MCF 10A (cell line): ENCODE measurements around the gene ZBTB21. TPM values are rescaled to one million over a fixed set of nuclear protein-coding genes. Genes with fewer than 3 reads are reported as not detected.

Experiments used
- BruUV-seq: library from RNA; stranded (reverse); fragments of 400-500 nt; replicated peaks from 2 replicates; lab custom pipeline; 2021; lab: Mats Ljungman, UMichigan
- CTCF ChIA-PET: fragments of 300-600 bp; sonication (Branson Sonifier 250); formaldehyde crosslinking; extraction: SDS; loops from one replicate; lab custom pipeline; 2021; ENCODE audit warnings: antibody characterized with exemption, inconsistent platforms; lab: Yijun Ruan, JAX
- POLR2A ChIA-PET: fragments of 300-600, 350-650 bp; sonication (Branson Sonifier 250); formaldehyde crosslinking; extraction: SDS; loops from one replicate; lab custom pipeline; 2020; ENCODE audit warnings: antibody characterized with exemption, inconsistent platforms; lab: Yijun Ruan, JAX
- DNase-seq: peaks from one replicate; pipeline ENCODE4 v3.0.0-alpha.2; 2018; ENCODE audit not compliant: unreplicated experiment
- H3K27ac Mint-ChIP-seq: one replicate; pipeline ENCODE4 v1.8.0; 2022; ENCODE audit warnings: mild to moderate bottlenecking, low read depth, mixed read lengths; ENCODE audit not compliant: unreplicated experiment
- H3K27me3 Mint-ChIP-seq: one replicate; pipeline ENCODE4 v1.8.0; 2022; ENCODE audit warnings: mixed read lengths; ENCODE audit not compliant: insufficient read depth, unreplicated experiment
- H3K36me3 Mint-ChIP-seq: one replicate; pipeline ENCODE4 v1.8.0; 2022; ENCODE audit warnings: mild to moderate bottlenecking, moderate library complexity, mixed read lengths; ENCODE audit not compliant: insufficient read depth, unreplicated experiment
- H3K4me1 Mint-ChIP-seq: one replicate; pipeline ENCODE4 v1.8.0; 2022; ENCODE audit warnings: mixed read lengths; ENCODE audit not compliant: insufficient read depth, unreplicated experiment
- H3K4me3 Mint-ChIP-seq: one replicate; pipeline ENCODE4 v1.8.0; 2022; ENCODE audit warnings: mild to moderate bottlenecking, moderate library complexity, mixed read lengths; ENCODE audit not compliant: unreplicated experiment
- H3K9me3 Mint-ChIP-seq: one replicate; pipeline ENCODE4 v1.8.0; 2022; ENCODE audit warnings: mixed read lengths; ENCODE audit not compliant: unreplicated experiment
- intact Hi-C: fragments of 100-400 bp; cut with micrococcal nuclease; formaldehyde crosslinking; loops from 2 replicates; pipeline ENCODE4 v1.14.1; 2022
- total RNA-seq: library from RNA; stranded (reverse); gene quantifications from 2 replicates; pipeline ENCODE4 v1.2.3, GENCODE V29; 2022
- TF ChIP-seq, protein P1 (sequence below): fragments of 200-600 bp; IDR thresholded peaks from one replicate; pipeline ENCODE4 v1.8.0; 2022; ENCODE audit warnings: antibody characterized with exemption, mild to moderate bottlenecking; ENCODE audit not compliant: unreplicated experiment

ZBTB21 gene
- total RNA-seq, 1 experiment from 2014 or later, result 27.3 TPM

- peaks cover 58% of the 10 kb centered on the region for H3K36me3 Mint-ChIP-seq
- intact Hi-C loops, result no loop called here
These were observed 16.4 kb downstream of the ZBTB21 start for GRCh38 chr21:41993744-41994143.

GRCh38 chr21:41992576-41992975 lies 17.6 kb downstream of the ZBTB21 start:
- POLR2A ChIA-PET, result no interaction called here
- peaks cover 54% of the 10 kb centered on the region for H3K36me3 Mint-ChIP-seq
- no peak overlapping the region for H3K27ac Mint-ChIP-seq
- TF ChIP-seq, protein P1, sequence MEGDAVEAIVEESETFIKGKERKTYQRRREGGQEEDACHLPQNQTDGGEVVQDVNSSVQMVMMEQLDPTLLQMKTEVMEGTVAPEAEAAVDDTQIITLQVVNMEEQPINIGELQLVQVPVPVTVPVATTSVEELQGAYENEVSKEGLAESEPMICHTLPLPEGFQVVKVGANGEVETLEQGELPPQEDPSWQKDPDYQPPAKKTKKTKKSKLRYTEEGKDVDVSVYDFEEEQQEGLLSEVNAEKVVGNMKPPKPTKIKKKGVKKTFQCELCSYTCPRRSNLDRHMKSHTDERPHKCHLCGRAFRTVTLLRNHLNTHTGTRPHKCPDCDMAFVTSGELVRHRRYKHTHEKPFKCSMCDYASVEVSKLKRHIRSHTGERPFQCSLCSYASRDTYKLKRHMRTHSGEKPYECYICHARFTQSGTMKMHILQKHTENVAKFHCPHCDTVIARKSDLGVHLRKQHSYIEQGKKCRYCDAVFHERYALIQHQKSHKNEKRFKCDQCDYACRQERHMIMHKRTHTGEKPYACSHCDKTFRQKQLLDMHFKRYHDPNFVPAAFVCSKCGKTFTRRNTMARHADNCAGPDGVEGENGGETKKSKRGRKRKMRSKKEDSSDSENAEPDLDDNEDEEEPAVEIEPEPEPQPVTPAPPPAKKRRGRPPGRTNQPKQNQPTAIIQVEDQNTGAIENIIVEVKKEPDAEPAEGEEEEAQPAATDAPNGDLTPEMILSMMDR, result no peak
- intact Hi-C loops, result no loop called here
- TSS peak; percentile 4 for BruUV-seq
- no peaks in the 10 kb centered on the region for H3K27me3 Mint-ChIP-seq
- H3K9me3 Mint-ChIP-seq, result peaks cover 5% of the 10 kb centered on the region
- DNase-seq, result no peak
- CTCF ChIA-PET, result no interaction called here
- peaks cover 3% of the 10 kb centered on the region for H3K4me1 Mint-ChIP-seq
- no peak overlapping the region for H3K4me3 Mint-ChIP-seq

More at GRCh38 chr21:41993744-41994143, 16.4 kb downstream of the ZBTB21 start:
- Mint-ChIP-seq H3K4me1 (no peaks in the 10 kb centered on the region), H3K27me3 (no peaks in the 10 kb centered on the region), H3K27ac (no peak overlapping the region), H3K9me3 (peaks cover 5% of the 10 kb centered on the region), H3K4me3 (no peak overlapping the region)
- no peak for DNase-seq
- TF ChIP-seq, protein P1, result no peak
- POLR2A ChIA-PET, result interaction anchor here (0.6 to 0.8 kb wide), 2 partner anchors 9 to 127 kb away, joined by 3 to 5 read pairs; no protein-coding TSS in a partner anchor
- CTCF ChIA-PET, result no interaction called here
- BruUV-seq, result no TSS peak

- DNase-seq, result no peak
- Mint-ChIP-seq H3K4me1 (peaks cover 4% of the 10 kb centered on the region), H3K4me3 (no peak overlapping the region), H3K9me3 (peaks cover 5% of the 10 kb centered on the region), H3K27ac (no peak overlapping the region), H3K27me3 (no peaks in the 10 kb centered on the region), H3K36me3 (peaks cover 47% of the 10 kb centered on the region)
- intact Hi-C loops, result no loop called here
- TF ChIP-seq, protein P1, result no peak
- CTCF ChIA-PET, result no interaction called here
- POLR2A ChIA-PET, result no interaction called here
- BruUV-seq, result no TSS peak
These were observed 18.5 kb downstream of the ZBTB21 start for GRCh38 chr21:41991659-41992058.

GRCh38 chr21:41989698-41990097 lies 20.5 kb downstream of the ZBTB21 start:
- H3K4me1 Mint-ChIP-seq, result peaks cover 4% of the 10 kb centered on the region
- H3K27me3 Mint-ChIP-seq, result no peaks in the 10 kb centered on the region
- no peak for DNase-seq
- no peak overlapping the region for H3K4me3 Mint-ChIP-seq
- intact Hi-C loops, result no loop called here
- H3K36me3 Mint-ChIP-seq, result peaks cover 43% of the 10 kb centered on the region
- TF ChIP-seq, protein P1, result no peak
- H3K27ac Mint-ChIP-seq, result no peak overlapping the region
- no TSS peak for BruUV-seq
- POLR2A ChIA-PET, result interaction anchor here (0.7 kb wide), 1 partner anchor 32 kb away, joined by 3 read pairs; no protein-coding TSS in a partner anchor
- CTCF ChIA-PET, result no interaction called here
- no peaks in the 10 kb centered on the region for H3K9me3 Mint-ChIP-seq
